CD4-positive, CD25-positive, alpha-beta regulatory T cell (primary cell): ENCODE data around the gene TRIM67. TPM values are rescaled to one million over a fixed set of nuclear protein-coding genes. Genes with fewer than 3 reads are reported as not detected.

Source experiments
- ATAC-seq, 2 donors: fragments of 150-1000 bp; cut with Tn5 transposase; one replicate each; pipeline ENCODE4 v1.10.0; 2021; ENCODE audit warnings: low read depth in 2 of 2, moderate number of reproducible peaks in 2 of 2, moderate library complexity in 1 of 2
- DNase-seq, 3 donors: peaks; one replicate each; pipeline versions ENCODE4 v3.0.0 to v3.0.0-alpha.2; 2012 to 2022; ENCODE audit warnings: mixed read lengths in 1 of 3
- H3K27ac ChIP-seq: one replicate; pipeline ENCODE4 v1.7.0; 2013; ENCODE audit warnings: mild to moderate bottlenecking, low read length; ENCODE audit not compliant: insufficient read depth, poor library complexity, severe bottlenecking
- H3K27me3 ChIP-seq: one replicate; pipeline ENCODE4 v1.7.0; 2013; ENCODE audit warnings: low read length; ENCODE audit not compliant: control insufficient read depth, insufficient read depth
- H3K36me3 ChIP-seq: one replicate; pipeline ENCODE4 v1.7.0; 2013; ENCODE audit warnings: mild to moderate bottlenecking, low read length, moderate library complexity; ENCODE audit not compliant: control insufficient read depth, insufficient read depth
- H3K4me1 ChIP-seq: 2 replicates; pipeline ENCODE4 v1.7.0; 2013; ENCODE audit warnings: mild to moderate bottlenecking, low read length; ENCODE audit not compliant: insufficient read depth, control insufficient read depth, poor library complexity, severe bottlenecking
- H3K4me3 ChIP-seq: one replicate; pipeline ENCODE4 v1.7.0; 2013; ENCODE audit warnings: low read depth, mild to moderate bottlenecking, low read length, moderate library complexity
- H3K9me3 ChIP-seq, 2 experiments: 1 replicate in 1 of 2; 2 replicates in 1 of 2; pipeline ENCODE4 v1.7.0; 2013; ENCODE audit warnings: low read length in 2 of 2, mild to moderate bottlenecking in 1 of 2, moderate library complexity in 1 of 2; ENCODE audit not compliant: control insufficient read depth in 2 of 2
- H3K27ac Mint-ChIP-seq, 3 donors: one replicate each; pipeline ENCODE4 v1.8.0; 2020 to 2022; ENCODE audit warnings: mild to moderate bottlenecking in 3 of 3, mixed read lengths in 3 of 3, moderate library complexity in 2 of 3
- H3K27me3 Mint-ChIP-seq: one replicate; pipeline ENCODE4 v1.8.0; 2022; ENCODE audit warnings: mild to moderate bottlenecking, mixed read lengths
- H3K36me3 Mint-ChIP-seq: one replicate; pipeline ENCODE4 v1.8.0; 2020; ENCODE audit warnings: mixed read lengths
- H3K4me1 Mint-ChIP-seq, 4 donors: one replicate each; pipeline ENCODE4 v1.8.0; 2020 to 2022; ENCODE audit warnings: mixed read lengths in 4 of 4, mild to moderate bottlenecking in 1 of 4
- H3K4me3 Mint-ChIP-seq, 4 donors: one replicate each; pipeline ENCODE4 v1.8.0; 2020 to 2022; ENCODE audit warnings: mild to moderate bottlenecking in 4 of 4, mixed read lengths in 4 of 4, moderate library complexity in 3 of 4
- H3K9me3 Mint-ChIP-seq, 7 donors: one replicate each; pipeline ENCODE4 v1.8.0; 2020 to 2022; ENCODE audit warnings: mixed read lengths in 7 of 7, mild to moderate bottlenecking in 3 of 7, moderate library complexity in 2 of 7
- polyA plus RNA-seq, 4 donors: library from polyadenylated mRNA; unstranded; fragments of 300-500 nt; fragmentation: Illumina TruSeq; gene quantifications; one replicate each; pipeline ENCODE4 v1.2.3, GENCODE V29; 2021
- total RNA-seq: library from RNA; stranded (reverse); gene quantifications from one replicate; pipeline ENCODE4 v1.2.3, GENCODE V29; 2022

The TRIM67 gene
- total and polyA plus RNA-seq, 5 donors from 2014 or later, result not detected

GRCh38 chr1:231193710-231194340, 32.0 kb downstream of the TRIM67 start:
- H3K36me3 Mint-ChIP-seq, result no peaks in the 10 kb centered on the region
- Histone ChIP-seq H3K9me3 (no peaks in the 10 kb centered on the region), H3K4me1 (no peaks in the 10 kb centered on the region), H3K27ac (no peak overlapping the region), H3K36me3 (no peaks in the 10 kb centered on the region), H3K27me3 (no peaks in the 10 kb centered on the region), H3K4me3 (no peak overlapping the region)
- no peak overlapping the region for H3K4me3 Mint-ChIP-seq
- peaks cover 9% of the 10 kb centered on the region for H3K27me3 Mint-ChIP-seq
- peaks cover 0 to 2% (median 0%) of the 10 kb centered on the region in 7 donors for H3K9me3 Mint-ChIP-seq
- ATAC-seq, result no peak
- no peaks in the 10 kb centered on the region for H3K4me1 Mint-ChIP-seq
- H3K27ac Mint-ChIP-seq, result no peak overlapping the region
- no peak for DNase-seq

- DNase-seq (no peak), ATAC-seq (no peak)
- Histone ChIP-seq H3K4me1 (no peaks in the 10 kb centered on the region), H3K27me3 (no peaks in the 10 kb centered on the region), H3K9me3 (no peaks in the 10 kb centered on the region), H3K36me3 (no peaks in the 10 kb centered on the region), H3K27ac (no peak overlapping the region), H3K4me3 (no peak overlapping the region)
- Mint-ChIP-seq H3K27ac (no peak overlapping the region), H3K27me3 (peaks cover 9% of the 10 kb centered on the region), H3K4me3 (no peak overlapping the region), H3K36me3 (no peaks in the 10 kb centered on the region), H3K9me3 (peaks cover 0 to 2% (median 0%) of the 10 kb centered on the region in 7 donors), H3K4me1 (no peaks in the 10 kb centered on the region)
Measured at GRCh38 chr1:231194476-231194842, 32.6 kb downstream of the TRIM67 start.

DNA sequence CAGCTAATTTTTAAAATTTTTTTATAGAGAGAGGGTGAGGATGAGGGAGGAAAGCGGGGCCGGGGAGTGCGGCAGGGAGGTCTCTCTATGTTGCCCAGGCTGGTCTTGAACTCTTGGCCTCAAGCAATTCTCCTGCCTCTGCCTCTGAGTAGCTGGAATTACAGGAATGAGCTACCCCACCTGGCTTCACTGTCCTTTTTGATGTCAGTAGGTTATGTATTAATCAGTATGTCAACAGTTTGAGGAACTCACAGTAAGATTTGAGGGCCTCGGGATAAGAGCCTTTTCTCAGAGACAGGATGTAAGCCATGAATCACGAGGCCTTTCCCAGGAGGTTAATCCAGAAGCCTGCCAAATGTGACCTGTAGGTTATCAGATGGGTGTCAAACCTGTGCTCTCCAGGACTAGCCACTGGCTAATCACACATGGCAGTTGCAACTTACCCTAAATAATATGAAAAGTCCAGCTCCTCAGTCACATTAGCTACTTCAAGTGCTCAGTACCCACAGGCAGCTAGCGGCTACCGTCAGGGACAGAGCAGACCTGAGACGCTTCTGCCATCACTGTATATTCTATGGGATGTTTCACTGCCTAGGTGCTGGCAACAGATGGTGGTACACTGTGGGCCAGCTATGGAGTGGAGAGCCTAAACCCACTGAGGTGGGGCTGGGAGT, 33.1 kb downstream of the TRIM67 start:
- peaks cover 5% of the 10 kb centered on the region for H3K27me3 Mint-ChIP-seq
- no peaks in the 10 kb centered on the region for H3K36me3 Mint-ChIP-seq
- H3K27ac Mint-ChIP-seq, result no peak overlapping the region
- no peak for ATAC-seq
- peaks cover 0 to 2% (median 0%) of the 10 kb centered on the region in 7 donors for H3K9me3 Mint-ChIP-seq
- Histone ChIP-seq H3K4me1 (no peaks in the 10 kb centered on the region), H3K36me3 (no peaks in the 10 kb centered on the region), H3K9me3 (no peaks in the 10 kb centered on the region), H3K4me3 (no peak overlapping the region), H3K27ac (no peak overlapping the region), H3K27me3 (no peaks in the 10 kb centered on the region)
- H3K4me3 Mint-ChIP-seq, result no peak overlapping the region
- DNase-seq, result no peak
- no peaks in the 10 kb centered on the region for H3K4me1 Mint-ChIP-seq

GRCh38 chr1:231196307-231196706, 34.4 kb downstream of the TRIM67 start:
- Mint-ChIP-seq H3K9me3 (peaks cover 0 to 2% (median 0%) of the 10 kb centered on the region in 7 donors), H3K27me3 (peaks cover 5% of the 10 kb centered on the region)

GRCh38 chr1:231196728-231197127, 34.9 kb downstream of the TRIM67 start:
- no peaks in the 10 kb centered on the region for H3K4me1 ChIP-seq

More at GRCh38 chr1:231196307-231196706, 34.4 kb downstream of the TRIM67 start:
- Mint-ChIP-seq H3K36me3 (no peaks in the 10 kb centered on the region), H3K4me1 (peaks cover 0 to 2% (median 0%) of the 10 kb centered on the region in 4 donors), H3K27ac (no peak overlapping the region), H3K4me3 (no peak overlapping the region)
- no peak for ATAC-seq
- Histone ChIP-seq H3K36me3 (no peaks in the 10 kb centered on the region), H3K4me1 (no peaks in the 10 kb centered on the region), H3K27ac (no peak overlapping the region), H3K4me3 (no peak overlapping the region), H3K9me3 (no peaks in the 10 kb centered on the region), H3K27me3 (no peaks in the 10 kb centered on the region)
- no peak for DNase-seq

GRCh38 chr1:231199868-231200267, 38.0 kb downstream of the TRIM67 start:
- peaks cover 9% of the 10 kb centered on the region for H3K27me3 Mint-ChIP-seq
- H3K9me3 ChIP-seq, result no peaks in the 10 kb centered on the region
- H3K4me3 Mint-ChIP-seq, result no peak overlapping the region
- peaks cover 0 to 5% (median 3%) of the 10 kb centered on the region in 4 donors for H3K4me1 Mint-ChIP-seq
- peaks cover 2% of the 10 kb centered on the region for H3K27me3 ChIP-seq
- ATAC-seq (no peak), DNase-seq (no peak)
- H3K4me3 ChIP-seq, result no peak overlapping the region
- H3K27ac Mint-ChIP-seq, result no peak overlapping the region
- no peak overlapping the region for H3K27ac ChIP-seq
- H3K9me3 Mint-ChIP-seq, result no peaks in the 10 kb centered on the region
- H3K36me3 ChIP-seq, result no peaks in the 10 kb centered on the region
- no peaks in the 10 kb centered on the region for H3K4me1 ChIP-seq
- H3K36me3 Mint-ChIP-seq, result no peaks in the 10 kb centered on the region

More at GRCh38 chr1:231196728-231197127, 34.9 kb downstream of the TRIM67 start:
- Mint-ChIP-seq H3K4me1 (peaks cover 0 to 2% (median 2%) of the 10 kb centered on the region in 4 donors), H3K36me3 (no peaks in the 10 kb centered on the region), H3K27me3 (peaks cover 5% of the 10 kb centered on the region), H3K27ac (no peak overlapping the region), H3K4me3 (no peak overlapping the region), H3K9me3 (peaks cover 0 to 2% (median 0%) of the 10 kb centered on the region in 7 donors)
- no peak overlapping the region for H3K27ac ChIP-seq
- H3K4me3 ChIP-seq, result no peak overlapping the region
- DNase-seq (no peak), ATAC-seq (no peak)
- no peaks in the 10 kb centered on the region for H3K9me3 ChIP-seq
- H3K27me3 ChIP-seq, result no peaks in the 10 kb centered on the region
- H3K36me3 ChIP-seq, result no peaks in the 10 kb centered on the region

GRCh38 chr1:231200388-231201031, 38.7 kb downstream of the TRIM67 start:
- no peaks in the 10 kb centered on the region for H3K4me1 ChIP-seq
- H3K4me1 Mint-ChIP-seq, result peaks cover 0 to 5% (median 3%) of the 10 kb centered on the region in 4 donors

More at GRCh38 chr1:231200388-231201031, 38.7 kb downstream of the TRIM67 start:
- ATAC-seq, result no peak
- H3K4me3 Mint-ChIP-seq, result no peak overlapping the region
- no peaks in the 10 kb centered on the region for H3K36me3 Mint-ChIP-seq
- Histone ChIP-seq H3K4me3 (no peak overlapping the region), H3K36me3 (no peaks in the 10 kb centered on the region), H3K27me3 (peaks cover 2% of the 10 kb centered on the region), H3K27ac (no peak overlapping the region), H3K9me3 (no peaks in the 10 kb centered on the region)
- peaks cover 12% of the 10 kb centered on the region for H3K27me3 Mint-ChIP-seq
- DNase-seq, result no peak
- no peaks in the 10 kb centered on the region for H3K9me3 Mint-ChIP-seq
- no peak overlapping the region for H3K27ac Mint-ChIP-seq
